ENCODE data around the gene KLHL10. TPM values are rescaled to one million over a fixed set of nuclear protein-coding genes. Genes with fewer than 3 reads are reported as not detected.
A peak's percentile ranks its signal among the peaks of the same experiment; 100 is the strongest.

The KLHL10 gene
- total and polyA plus RNA-seq, 2 of the 13 experiments (the other 11 are each of a cell fraction or from before 2014, with no cell fraction given) = 0.04 to 0.08 TPM

DNA sequence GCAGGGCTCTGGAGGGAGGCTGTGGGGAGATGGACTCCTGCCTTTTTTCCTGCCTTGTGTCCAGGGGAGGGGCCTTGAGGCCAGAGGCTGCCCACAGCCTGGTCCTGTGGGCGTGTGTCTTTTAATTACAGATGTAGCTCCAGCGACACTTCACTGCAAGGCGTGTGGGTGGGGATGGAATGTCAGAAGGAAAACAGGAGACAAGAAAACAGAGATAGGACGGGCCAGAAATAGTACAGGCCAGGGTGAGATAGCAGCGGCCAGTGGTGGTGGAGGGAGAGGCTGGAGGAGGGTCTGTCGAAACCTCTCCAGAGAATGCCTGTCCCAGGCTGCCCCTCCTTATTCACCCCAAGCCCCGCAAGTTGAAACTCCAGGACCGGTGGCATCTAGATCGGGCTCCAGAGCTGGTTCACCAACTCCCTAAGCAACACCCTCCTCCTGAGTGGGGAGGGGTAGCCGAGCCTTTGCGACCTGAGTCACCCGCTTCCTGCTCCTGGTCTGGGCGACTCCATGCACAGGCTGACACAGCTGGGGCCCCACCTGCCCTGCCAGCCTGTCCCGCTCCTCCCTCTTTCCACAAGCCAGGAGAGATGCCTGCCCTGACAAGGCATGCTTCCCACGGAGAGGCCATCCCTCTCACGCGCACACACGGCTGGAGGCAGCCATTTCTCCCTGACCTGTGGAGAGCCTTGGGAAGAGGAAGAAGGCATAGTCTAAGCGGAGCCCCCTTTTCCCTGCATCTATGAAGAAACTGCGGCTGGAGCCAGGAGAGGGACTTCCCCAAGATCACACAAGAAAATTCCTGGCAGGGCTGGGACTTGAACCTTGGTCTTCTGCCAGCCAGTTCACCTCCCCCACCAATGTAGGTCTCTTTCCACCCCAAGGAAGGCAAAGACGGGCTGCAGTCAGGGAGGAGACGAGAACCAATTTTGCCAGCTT lies 44.5 kb upstream of the KLHL10 start (continued):
- TF ChIP-seq, protein P1, sequence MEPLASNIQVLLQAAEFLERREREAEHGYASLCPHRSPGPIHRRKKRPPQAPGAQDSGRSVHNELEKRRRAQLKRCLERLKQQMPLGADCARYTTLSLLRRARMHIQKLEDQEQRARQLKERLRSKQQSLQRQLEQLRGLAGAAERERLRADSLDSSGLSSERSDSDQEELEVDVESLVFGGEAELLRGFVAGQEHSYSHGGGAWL (CRISPR knock-in tag; IDR thresholded peaks at IDR 0.05) = no peak
- no peak for TF ChIP-seq ZNF570 (CRISPR knock-in tag; IDR thresholded peaks at IDR 0.05; ENCODE audit: borderline replicate concordance)
- TF ChIP-seq CBX5 (CRISPR knock-in tag; IDR thresholded peaks at IDR 0.05; ENCODE audit: borderline replicate concordance) = peak; percentile 58; the same call in 1 of the 2 replicates
- TF ChIP-seq, protein P2, sequence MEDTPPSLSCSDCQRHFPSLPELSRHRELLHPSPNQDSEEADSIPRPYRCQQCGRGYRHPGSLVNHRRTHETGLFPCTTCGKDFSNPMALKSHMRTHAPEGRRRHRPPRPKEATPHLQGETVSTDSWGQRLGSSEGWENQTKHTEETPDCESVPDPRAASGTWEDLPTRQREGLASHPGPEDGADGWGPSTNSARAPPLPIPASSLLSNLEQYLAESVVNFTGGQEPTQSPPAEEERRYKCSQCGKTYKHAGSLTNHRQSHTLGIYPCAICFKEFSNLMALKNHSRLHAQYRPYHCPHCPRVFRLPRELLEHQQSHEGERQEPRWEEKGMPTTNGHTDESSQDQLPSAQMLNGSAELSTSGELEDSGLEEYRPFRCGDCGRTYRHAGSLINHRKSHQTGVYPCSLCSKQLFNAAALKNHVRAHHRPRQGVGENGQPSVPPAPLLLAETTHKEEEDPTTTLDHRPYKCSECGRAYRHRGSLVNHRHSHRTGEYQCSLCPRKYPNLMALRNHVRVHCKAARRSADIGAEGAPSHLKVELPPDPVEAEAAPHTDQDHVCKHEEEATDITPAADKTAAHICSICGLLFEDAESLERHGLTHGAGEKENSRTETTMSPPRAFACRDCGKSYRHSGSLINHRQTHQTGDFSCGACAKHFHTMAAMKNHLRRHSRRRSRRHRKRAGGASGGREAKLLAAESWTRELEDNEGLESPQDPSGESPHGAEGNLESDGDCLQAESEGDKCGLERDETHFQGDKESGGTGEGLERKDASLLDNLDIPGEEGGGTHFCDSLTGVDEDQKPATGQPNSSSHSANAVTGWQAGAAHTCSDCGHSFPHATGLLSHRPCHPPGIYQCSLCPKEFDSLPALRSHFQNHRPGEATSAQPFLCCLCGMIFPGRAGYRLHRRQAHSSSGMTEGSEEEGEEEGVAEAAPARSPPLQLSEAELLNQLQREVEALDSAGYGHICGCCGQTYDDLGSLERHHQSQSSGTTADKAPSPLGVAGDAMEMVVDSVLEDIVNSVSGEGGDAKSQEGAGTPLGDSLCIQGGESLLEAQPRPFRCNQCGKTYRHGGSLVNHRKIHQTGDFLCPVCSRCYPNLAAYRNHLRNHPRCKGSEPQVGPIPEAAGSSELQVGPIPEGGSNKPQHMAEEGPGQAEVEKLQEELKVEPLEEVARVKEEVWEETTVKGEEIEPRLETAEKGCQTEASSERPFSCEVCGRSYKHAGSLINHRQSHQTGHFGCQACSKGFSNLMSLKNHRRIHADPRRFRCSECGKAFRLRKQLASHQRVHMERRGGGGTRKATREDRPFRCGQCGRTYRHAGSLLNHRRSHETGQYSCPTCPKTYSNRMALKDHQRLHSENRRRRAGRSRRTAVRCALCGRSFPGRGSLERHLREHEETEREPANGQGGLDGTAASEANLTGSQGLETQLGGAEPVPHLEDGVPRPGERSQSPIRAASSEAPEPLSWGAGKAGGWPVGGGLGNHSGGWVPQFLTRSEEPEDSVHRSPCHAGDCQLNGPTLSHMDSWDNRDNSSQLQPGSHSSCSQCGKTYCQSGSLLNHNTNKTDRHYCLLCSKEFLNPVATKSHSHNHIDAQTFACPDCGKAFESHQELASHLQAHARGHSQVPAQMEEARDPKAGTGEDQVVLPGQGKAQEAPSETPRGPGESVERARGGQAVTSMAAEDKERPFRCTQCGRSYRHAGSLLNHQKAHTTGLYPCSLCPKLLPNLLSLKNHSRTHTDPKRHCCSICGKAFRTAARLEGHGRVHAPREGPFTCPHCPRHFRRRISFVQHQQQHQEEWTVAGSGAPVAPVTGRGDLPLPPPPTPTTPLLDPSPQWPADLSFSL (CRISPR knock-in tag; IDR thresholded peaks at IDR 0.05) = no peak
- no peak for TF ChIP-seq CCDC6 (CRISPR knock-in tag; IDR thresholded peaks at IDR 0.05)
- peak; percentile 30; the same call in 1 of the 2 replicates for TF ChIP-seq MEIS1 (CRISPR knock-in tag; IDR thresholded peaks at IDR 0.05; ENCODE audit: borderline replicate concordance)
- peak; percentile 55; the same call in 1 of the 2 replicates for TF ChIP-seq ZC3H4 (CRISPR knock-in tag; IDR thresholded peaks at IDR 0.05; ENCODE audit: borderline replicate concordance)
- TF ChIP-seq GATAD1 (CRISPR knock-in tag; IDR thresholded peaks at IDR 0.05) = 0 out of 2 replicates have a peak, but pooled peaks have one; percentile 11
- TF ChIP-seq, protein P3, sequence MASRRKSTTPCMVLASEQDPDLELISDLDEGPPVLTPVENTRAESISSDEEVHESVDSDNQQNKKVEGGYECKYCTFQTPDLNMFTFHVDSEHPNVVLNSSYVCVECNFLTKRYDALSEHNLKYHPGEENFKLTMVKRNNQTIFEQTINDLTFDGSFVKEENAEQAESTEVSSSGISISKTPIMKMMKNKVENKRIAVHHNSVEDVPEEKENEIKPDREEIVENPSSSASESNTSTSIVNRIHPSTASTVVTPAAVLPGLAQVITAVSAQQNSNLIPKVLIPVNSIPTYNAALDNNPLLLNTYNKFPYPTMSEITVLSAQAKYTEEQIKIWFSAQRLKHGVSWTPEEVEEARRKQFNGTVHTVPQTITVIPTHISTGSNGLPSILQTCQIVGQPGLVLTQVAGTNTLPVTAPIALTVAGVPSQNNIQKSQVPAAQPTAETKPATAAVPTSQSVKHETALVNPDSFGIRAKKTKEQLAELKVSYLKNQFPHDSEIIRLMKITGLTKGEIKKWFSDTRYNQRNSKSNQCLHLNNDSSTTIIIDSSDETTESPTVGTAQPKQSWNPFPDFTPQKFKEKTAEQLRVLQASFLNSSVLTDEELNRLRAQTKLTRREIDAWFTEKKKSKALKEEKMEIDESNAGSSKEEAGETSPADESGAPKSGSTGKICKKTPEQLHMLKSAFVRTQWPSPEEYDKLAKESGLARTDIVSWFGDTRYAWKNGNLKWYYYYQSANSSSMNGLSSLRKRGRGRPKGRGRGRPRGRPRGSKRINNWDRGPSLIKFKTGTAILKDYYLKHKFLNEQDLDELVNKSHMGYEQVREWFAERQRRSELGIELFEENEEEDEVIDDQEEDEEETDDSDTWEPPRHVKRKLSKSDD (CRISPR knock-in tag; IDR thresholded peaks at IDR 0.05; ENCODE audit: low read depth) = no peak
- no peak for TF ChIP-seq MED8 (CRISPR knock-in tag; IDR thresholded peaks at IDR 0.05; ENCODE audit: insufficient replicate concordance)
- no peak for TF ChIP-seq SMARCC2 (IDR thresholded peaks at IDR 0.05)
- TF ChIP-seq RBFOX2 (IDR thresholded peaks at IDR 0.05; ENCODE audit: low read depth, low read length) = 0 out of 2 replicates have a peak, but pooled peaks have one; percentile 37
- TF ChIP-seq ZNF549 (CRISPR knock-in tag; IDR thresholded peaks at IDR 0.05) = no peak
- TF ChIP-seq, protein P4, sequence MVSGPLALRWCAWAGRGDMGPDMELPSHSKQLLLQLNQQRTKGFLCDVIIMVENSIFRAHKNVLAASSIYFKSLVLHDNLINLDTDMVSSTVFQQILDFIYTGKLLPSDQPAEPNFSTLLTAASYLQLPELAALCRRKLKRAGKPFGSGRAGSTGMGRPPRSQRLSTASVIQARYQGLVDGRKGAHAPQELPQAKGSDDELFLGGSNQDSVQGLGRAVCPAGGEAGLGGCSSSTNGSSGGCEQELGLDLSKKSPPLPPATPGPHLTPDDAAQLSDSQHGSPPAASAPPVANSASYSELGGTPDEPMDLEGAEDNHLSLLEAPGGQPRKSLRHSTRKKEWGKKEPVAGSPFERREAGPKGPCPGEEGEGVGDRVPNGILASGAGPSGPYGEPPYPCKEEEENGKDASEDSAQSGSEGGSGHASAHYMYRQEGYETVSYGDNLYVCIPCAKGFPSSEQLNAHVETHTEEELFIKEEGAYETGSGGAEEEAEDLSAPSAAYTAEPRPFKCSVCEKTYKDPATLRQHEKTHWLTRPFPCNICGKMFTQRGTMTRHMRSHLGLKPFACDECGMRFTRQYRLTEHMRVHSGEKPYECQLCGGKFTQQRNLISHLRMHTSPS (CRISPR knock-in tag; IDR thresholded peaks at IDR 0.05; ENCODE audit: low read depth) = peak; percentile 81; the same call in 1 of the 2 replicates
